Transverse colon (tissue), 4 donors: ENCODE data around the gene RB1. TPM values are rescaled to one million over a fixed set of nuclear protein-coding genes. Genes with fewer than 3 reads are reported as not detected.
A peak's percentile ranks its signal among the peaks of the same experiment; 100 is the strongest.

Experiments used
- DNase-seq: peaks from one replicate; pipeline ENCODE4 v3.0.0-alpha.2; 2019
- H3K27ac ChIP-seq, 4 donors: fragments of 200-600 bp; sonication (generic); 2 replicates each; pipeline ENCODE4 v1.5.1; 2016 to 2018; ENCODE audit warnings: inconsistent platforms in 4 of 4
- H3K27me3 ChIP-seq: fragments of 200-600 bp; sonication (generic); 2 replicates; pipeline ENCODE4 v1.5.1; 2017; ENCODE audit warnings: inconsistent platforms
- H3K36me3 ChIP-seq, 4 donors: fragments of 200-600 bp; sonication (generic); 2 replicates each; pipeline ENCODE4 v1.5.1; 2017 to 2019; ENCODE audit warnings: inconsistent platforms in 4 of 4
- H3K4me1 ChIP-seq, 4 donors: fragments of 200-600 bp; sonication (generic); 2 replicates each; pipeline ENCODE4 v1.5.1; 2017 to 2020; ENCODE audit warnings: inconsistent platforms in 4 of 4
- H3K4me3 ChIP-seq, 4 donors: fragments of 200-600 bp; sonication (generic); 1 replicate in 1 of 4; 2 replicates in 3 of 4; pipeline versions ENCODE4 v1.5.1 to v1.6.1; 2017 to 2019; ENCODE audit warnings: inconsistent platforms in 4 of 4
- H3K9me3 ChIP-seq, 2 donors: fragments of 200-600 bp; sonication (generic); 2 replicates each; pipeline ENCODE4 v1.5.1; 2017 to 2019; ENCODE audit warnings: inconsistent platforms in 2 of 2
- CTCF ChIP-seq, 5 experiments: fragments of 200-600 bp in 3 of 5; fragments of 450-650 bp in 2 of 5; sonication (generic) in 3 of 5; IDR thresholded peaks; 1 replicate in 2 of 5; 2 replicates in 3 of 5; pipeline ENCODE4 v1.5.1; 2016 to 2017; ENCODE audit warnings: antibody characterized with exemption in 5 of 5, inconsistent platforms in 3 of 5, mild to moderate bottlenecking in 2 of 5, moderate library complexity in 1 of 5
- EP300 ChIP-seq: sonication (generic); formaldehyde crosslinking; IDR thresholded peaks from one replicate; pipeline ENCODE4 v1.6.1; 2017; ENCODE audit warnings: antibody characterized with exemption, low read depth
- POLR2A ChIP-seq: fragments of 450-650 bp; IDR thresholded peaks from one replicate; pipeline ENCODE4 v1.6.1; 2016; ENCODE audit warnings: antibody characterized with exemption, mild to moderate bottlenecking, moderate library complexity
- POLR2AphosphoS5 ChIP-seq, 3 donors: sonication (generic); formaldehyde crosslinking; IDR thresholded peaks; one replicate each; pipeline ENCODE4 v1.6.1; 2016; ENCODE audit warnings: antibody characterized with exemption in 3 of 3
- WGBS, 2 donors: methylation state at CpG; one replicate each; pipeline ENCODE4 v1.1.5; 2018; ENCODE audit warnings: low coverage in 1 of 2; 5-methylcytosine and 5-hydroxymethylcytosine counted together
- in situ Hi-C, 4 donors: fragments of 200-750 bp; cut with MboI; loops; one replicate each; pipeline versions ENCODE4 v1.15.0 to v1.15.1; 2017; ENCODE audit warnings: low sequenced_read_pairs in 3 of 4, low pct_ligation_motif_present in 1 of 4, low pct_unique_long_range_greater_than_20kb in 1 of 4
- intact Hi-C: fragments of 100-400 bp; cut with DNase I; formaldehyde crosslinking; loops from one replicate; pipeline ENCODE4 v1.15.1; 2023; ENCODE audit warnings: low total_unique reads
- total RNA-seq, 4 donors: library from RNA; depleted of rRNA; stranded (reverse); fragments of >200 nt; gene quantifications; one replicate each; pipeline ENCODE4 v1.1.0, GENCODE V29; 2016

RB1 gene
- total RNA-seq, 4 donors from 2014 or later = 14.6 to 31.0 (median 23.2) TPM

GRCh38 chr13:48393698-48394085, 90.1 kb downstream of the RB1 start:
- in situ Hi-C loops = no loop called here
- Histone ChIP-seq H3K27ac (peak overlapping the region in 1 of 4 donors; percentile 2), H3K4me1 (peaks cover 0 to 12% (median 4%) of the 10 kb centered on the region in 4 donors), H3K27me3 (no peaks in the 10 kb centered on the region), H3K36me3 (peaks cover 0 to 9% (median 2%) of the 10 kb centered on the region in 4 donors), H3K9me3 (peaks cover 0 to 7% of the 10 kb centered on the region in 2 donors), H3K4me3 (no peak overlapping the region)
- WGBS, 2 donors = 85 to 91% methylated on average over 2 of the region's 2 CpGs
- TF ChIP-seq CTCF (IDR thresholded peaks at IDR 0.05) (no peak), POLR2AphosphoS5 (IDR thresholded peaks at IDR 0.05) (no peak), EP300 (no peak), POLR2A (no peak)
- DNase-seq = no peak
- intact Hi-C loops = no loop called here

GRCh38 chr13:48397744-48398143, 94.2 kb downstream of the RB1 start:
- WGBS, 2 donors = 38 to 50% methylated on average over 1 of the region's 1 CpG

GRCh38 chr13:48398450-48399095, 95.0 kb downstream of the RB1 start:
- intact Hi-C loops = no loop called here
- TF ChIP-seq POLR2AphosphoS5 (IDR thresholded peaks at IDR 0.05) (no peak), POLR2A (no peak), EP300 (no peak), CTCF (IDR thresholded peaks at IDR 0.05) (no peak)
- no peaks in the 10 kb centered on the region for H3K36me3 ChIP-seq
- H3K4me1 ChIP-seq = peaks cover 10 to 55% (median 23%) of the 10 kb centered on the region in 4 donors
- DNase-seq = no peak
- no peak overlapping the region for H3K27ac ChIP-seq
- H3K4me3 ChIP-seq = no peak overlapping the region
- no peaks in the 10 kb centered on the region for H3K27me3 ChIP-seq
- peaks cover 0 to 4% of the 10 kb centered on the region in 2 donors for H3K9me3 ChIP-seq
- in situ Hi-C loops = no loop called here

More at GRCh38 chr13:48397744-48398143, 94.2 kb downstream of the RB1 start:
- in situ Hi-C loops = no loop called here
- DNase-seq = no peak
- Histone ChIP-seq H3K27me3 (no peaks in the 10 kb centered on the region), H3K4me3 (no peak overlapping the region), H3K4me1 (peaks cover 10 to 48% (median 23%) of the 10 kb centered on the region in 4 donors), H3K36me3 (no peaks in the 10 kb centered on the region), H3K9me3 (peaks cover 0 to 4% of the 10 kb centered on the region in 2 donors), H3K27ac (no peak overlapping the region)
- TF ChIP-seq POLR2AphosphoS5 (IDR thresholded peaks at IDR 0.05) (no peak), EP300 (no peak), CTCF (IDR thresholded peaks at IDR 0.05) (no peak), POLR2A (no peak)
- intact Hi-C loops = no loop called here

- Histone ChIP-seq H3K27ac (peak overlapping the region; percentile 28 to 46 (median 32)), H3K27me3 (no peaks in the 10 kb centered on the region), H3K4me1 (peaks cover 10 to 58% (median 23%) of the 10 kb centered on the region in 4 donors), H3K9me3 (peaks cover 0 to 4% of the 10 kb centered on the region in 2 donors), H3K36me3 (no peaks in the 10 kb centered on the region), H3K4me3 (no peak overlapping the region)
- 73 to 85% methylated on average over 2 of the region's 2 CpGs for WGBS, 2 donors
- intact Hi-C loops = no loop called here
- in situ Hi-C loops = no loop called here
- TF ChIP-seq EP300 = no peak
- no peak for TF ChIP-seq POLR2AphosphoS5 (IDR thresholded peaks at IDR 0.05)
- TF ChIP-seq CTCF (IDR thresholded peaks at IDR 0.05) = no peak
- no peak for TF ChIP-seq POLR2A
- DNase-seq = no peak
These were observed 96.6 kb downstream of the RB1 start for GRCh38 chr13:48400090-48400694.
